Ishikawa (cell line): ENCODE results near the gene SAXO1.

Experiments
- CEBPB ChIP-seq: IDR thresholded peaks from 2 replicates; pipeline ENCODE4 v1.6.1; 2012
- EP300 ChIP-seq: IDR thresholded peaks from 2 replicates; pipeline ENCODE4 v1.6.1; 2012; ENCODE audit warnings: borderline replicate concordance
- RAD21 ChIP-seq: IDR thresholded peaks from 2 replicates; pipeline ENCODE4 v1.6.1; 2012; ENCODE audit warnings: low read depth
- REST ChIP-seq: IDR thresholded peaks from 2 replicates; pipeline ENCODE4 v1.6.1; 2012; ENCODE audit warnings: low read depth, mild to moderate bottlenecking

- no peak for TF ChIP-seq RAD21
- no peak for TF ChIP-seq EP300
- TF ChIP-seq CEBPB = no peak
- no peak for TF ChIP-seq REST
Observed at GRCh38 chr9:19023078-19023477, 9.9 kb downstream of the SAXO1 start.
